T-helper 2 cell treated with Interferon-gamma antibody and Interleukin-4, amounts not matched to agents 100 ng/mL and 5 ng/mL, for 36 hours (primary cell): ENCODE measurements around the gene PTPRN2. TPM values are rescaled to one million over a fixed set of nuclear protein-coding genes. Genes with fewer than 3 reads are reported as not detected.
"Not testable (repeated sequence)": the region's sequence is repeated elsewhere in the genome, so short reads cannot be mapped to it uniquely, and the experiment has no call there.

Experiments
- intact Hi-C: fragments of 100-400 bp; cut with micrococcal nuclease; formaldehyde crosslinking; loops from one replicate; pipeline ENCODE4 v1.15.1; 2023
- total RNA-seq: library from RNA; stranded (reverse); gene quantifications from 2 replicates; pipeline ENCODE4 v1.2.3, GENCODE V29; 2022

Gene PTPRN2
- total RNA-seq, 1 donor from 2014 or later, result 5.1 TPM

DNA sequence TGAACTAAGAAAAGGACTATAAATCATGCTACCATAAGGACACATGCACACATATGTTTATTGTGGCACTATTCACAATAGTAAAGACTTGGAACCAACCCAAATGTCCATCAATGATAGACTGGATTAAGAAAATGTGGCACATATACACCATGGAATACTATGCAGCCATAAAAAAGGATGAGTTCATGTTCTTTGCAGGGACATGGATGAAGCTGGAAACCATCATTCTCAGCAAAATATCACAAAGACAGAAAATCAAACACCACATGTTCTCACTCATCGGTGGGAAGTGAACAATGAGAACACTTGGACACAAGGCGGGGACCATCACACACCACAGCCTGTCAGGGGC lies 922.0 kb downstream of the PTPRN2 start:
- intact Hi-C loops, result not testable (repeated sequence)

DNA sequence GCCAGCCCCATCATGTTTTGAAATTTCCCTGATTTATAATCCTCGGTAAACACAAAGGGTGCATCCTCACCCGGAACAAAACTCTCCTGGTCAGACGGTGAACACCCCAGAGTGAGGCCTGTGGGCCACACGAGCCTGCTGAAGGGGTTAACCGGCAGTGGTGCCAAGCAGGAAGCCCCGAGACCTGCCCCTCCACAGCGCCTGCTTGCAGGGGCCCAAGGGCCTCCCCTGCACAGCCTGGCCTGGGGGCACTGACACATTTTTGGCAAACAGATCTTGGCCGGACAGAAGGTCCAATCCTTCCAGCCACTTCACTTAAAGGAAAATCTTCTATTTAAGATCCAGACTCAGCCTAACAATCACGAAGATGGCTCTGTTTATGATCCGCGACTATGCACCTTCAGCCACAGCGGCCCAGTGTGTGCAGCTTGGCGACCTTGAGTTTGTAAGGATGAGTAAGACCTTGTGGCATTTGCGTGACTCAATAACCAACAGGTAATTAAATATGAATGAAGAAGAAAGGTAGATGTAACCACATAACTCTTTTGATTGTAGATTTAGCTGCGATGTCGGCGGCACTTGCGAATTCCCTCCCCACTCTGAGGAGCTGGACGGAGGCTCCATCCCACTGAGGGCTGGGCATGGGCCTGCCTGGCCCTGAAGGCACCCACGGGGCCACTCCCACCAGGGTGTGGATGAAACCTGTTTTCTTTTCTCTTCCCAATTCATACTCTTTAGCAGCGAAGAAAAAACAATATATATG lies 922.6 kb downstream of the PTPRN2 start:
- intact Hi-C loops, result no loop called here

DNA sequence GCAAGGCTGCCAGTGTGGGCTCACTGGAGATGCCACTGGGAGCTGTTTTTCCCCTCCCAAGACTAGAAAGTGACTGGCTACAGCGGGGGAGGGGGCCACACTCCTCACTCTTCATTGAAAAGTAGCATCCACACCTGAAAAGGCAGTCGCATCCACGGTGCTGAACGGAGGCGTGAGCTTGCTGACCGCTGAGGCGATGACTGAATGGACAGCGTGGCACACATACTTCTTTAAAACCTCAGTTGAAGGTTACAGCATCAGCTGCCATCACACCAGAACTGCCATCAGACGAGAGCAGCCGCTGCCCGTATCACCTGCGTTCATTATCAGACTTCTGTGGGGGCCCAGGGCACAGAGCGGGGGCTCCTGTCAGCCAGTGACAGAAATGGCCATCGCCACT lies 923.6 kb downstream of the PTPRN2 start:
- intact Hi-C loops, result no loop called here

DNA sequence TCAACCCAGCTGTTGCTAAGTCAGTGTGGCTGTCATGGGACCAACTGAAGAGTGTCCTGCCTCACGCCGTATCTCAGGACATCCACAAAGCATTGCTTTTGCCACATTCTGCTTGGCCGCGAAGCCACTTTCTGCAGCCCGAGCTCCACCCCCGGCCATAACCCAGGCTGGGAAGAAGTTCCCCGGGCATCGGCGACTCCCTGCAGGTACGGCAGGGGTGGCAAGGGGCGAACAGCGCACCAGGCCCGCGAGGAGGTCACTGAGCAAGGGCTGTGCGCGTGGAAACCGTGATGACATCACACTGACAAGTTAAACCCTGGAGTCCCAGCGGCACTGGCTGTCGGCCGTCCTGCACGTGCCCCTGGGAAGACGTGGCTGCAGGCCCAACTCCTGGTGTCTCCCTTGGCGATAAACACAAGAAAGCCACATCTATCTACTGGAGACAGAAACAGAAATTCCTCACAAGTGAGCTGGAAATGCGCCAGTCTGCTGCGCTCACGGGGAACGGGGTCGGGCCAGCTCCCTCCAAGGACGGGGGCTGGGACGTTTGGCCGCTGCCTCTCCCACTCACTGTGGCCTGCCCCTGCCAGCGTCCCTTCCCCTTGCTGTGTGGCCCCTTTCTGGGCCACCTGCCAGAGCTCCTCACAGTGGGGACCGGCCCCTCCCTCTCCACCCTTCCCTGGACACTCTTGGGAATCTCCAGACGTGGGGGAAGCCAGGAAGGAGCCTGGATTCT lies 924.5 kb downstream of the PTPRN2 start:
- intact Hi-C loops, result no loop called here

DNA sequence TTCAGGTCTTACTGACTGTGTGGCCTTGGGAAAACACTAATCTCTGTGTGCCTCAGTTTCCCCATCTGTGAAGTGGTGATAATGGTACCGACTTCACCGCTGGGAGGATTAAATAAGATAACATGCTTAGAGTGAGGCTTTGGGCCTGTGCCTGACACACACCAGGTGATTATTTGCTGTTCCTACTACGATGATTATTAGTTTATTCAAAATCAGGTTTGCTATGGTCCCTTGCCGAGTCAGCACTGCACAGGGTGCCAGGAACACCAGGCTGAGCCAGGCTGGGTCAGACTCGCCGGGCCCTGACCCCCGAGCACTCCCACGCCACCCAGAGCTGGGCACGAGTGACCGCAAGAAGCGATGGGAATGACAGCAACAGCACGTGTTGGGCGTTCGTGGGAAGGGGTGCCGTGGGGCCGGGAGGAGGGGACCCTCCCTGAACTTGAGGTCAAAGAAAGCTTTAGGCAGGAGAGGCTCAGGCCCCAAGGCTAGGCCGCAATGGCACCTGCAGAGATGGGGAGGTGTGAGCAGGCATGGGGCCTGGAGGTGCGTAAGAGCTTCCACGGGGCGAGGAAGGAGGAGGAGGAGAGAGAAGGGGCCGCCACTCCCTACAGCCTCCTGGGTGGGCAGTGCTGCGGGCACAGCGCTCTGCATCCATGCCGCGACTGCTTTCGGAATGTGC lies 925.4 kb downstream of the PTPRN2 start:
- intact Hi-C loops, result no loop called here

DNA sequence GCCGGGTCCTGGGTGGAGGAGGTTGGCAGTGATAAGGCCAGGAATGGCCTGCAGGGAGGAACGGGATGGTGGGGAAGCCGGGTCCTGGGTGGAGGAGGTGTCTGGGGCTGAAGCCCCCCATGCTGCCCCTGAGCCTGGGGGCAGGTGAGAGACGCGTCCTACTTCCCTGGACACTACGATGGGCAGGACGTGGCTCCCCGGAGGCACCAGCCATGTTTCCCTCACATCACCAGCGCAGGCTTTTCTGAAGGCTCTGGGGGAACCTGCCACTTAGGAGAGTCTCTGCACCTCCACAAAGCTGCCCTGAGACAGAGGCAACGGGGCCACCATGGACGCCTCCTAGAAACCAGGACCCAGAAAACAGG lies 926.0 kb downstream of the PTPRN2 start:
- intact Hi-C loops, result no loop called here

DNA sequence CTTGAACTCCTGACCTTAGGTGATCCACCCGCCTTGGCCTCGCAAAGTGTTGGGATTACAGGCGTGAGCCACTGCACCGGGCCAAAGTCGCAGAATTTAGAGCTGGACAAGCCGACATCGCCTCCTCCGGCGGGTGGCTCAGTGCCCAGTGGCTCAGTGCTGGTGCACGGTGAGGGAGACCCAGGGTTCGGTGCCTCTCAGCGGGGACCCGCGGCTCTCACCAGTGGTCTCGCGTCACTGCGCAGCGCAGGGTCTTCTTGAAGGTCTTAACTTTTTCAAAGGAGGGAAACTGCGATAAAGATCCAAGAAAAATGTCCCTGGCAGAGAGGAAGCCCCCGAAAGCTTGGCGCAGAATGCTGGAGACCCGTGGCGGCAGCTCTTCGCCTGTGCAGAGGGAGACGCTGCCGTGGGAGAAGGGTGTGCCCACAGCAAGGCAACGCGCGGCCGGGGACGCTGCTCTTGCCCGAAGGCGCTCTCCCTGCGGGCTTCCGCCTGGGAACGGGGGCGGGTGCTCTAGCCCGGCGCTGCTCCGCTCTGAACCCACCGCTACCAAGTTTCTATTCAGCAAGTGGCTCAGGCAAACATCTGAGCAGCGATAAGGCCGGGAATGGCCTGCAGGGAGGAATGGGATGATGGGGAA lies 926.5 kb downstream of the PTPRN2 start:
- intact Hi-C loops, result no loop called here

DNA sequence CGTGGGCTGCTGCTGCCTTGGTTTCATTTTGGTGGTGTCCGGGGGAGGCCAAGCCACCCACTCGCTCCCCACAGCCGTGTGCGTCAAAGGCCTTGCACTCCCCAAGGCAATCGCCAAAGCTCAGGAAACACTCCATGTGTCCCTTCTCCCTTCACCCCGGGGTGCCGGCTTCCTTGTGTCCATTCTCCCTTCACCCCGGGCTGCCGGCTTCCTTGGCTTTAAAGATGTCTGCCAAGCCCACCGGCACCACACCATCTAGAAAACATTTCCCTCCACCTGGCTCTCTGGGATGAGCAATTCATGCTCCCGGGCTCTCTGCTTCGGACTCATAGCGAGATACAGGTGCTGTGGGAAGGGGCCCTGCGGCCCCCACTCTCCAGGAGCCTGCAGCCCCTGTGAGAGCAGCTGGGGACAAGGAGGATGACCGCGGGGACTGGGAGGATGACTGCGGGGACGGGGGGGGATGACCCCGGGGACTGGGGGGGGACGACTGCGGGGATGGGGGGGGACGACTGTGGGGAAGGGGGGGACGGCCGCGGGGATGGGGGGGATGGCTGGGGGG lies 928.7 kb downstream of the PTPRN2 start:
- intact Hi-C loops, result no loop called here

DNA sequence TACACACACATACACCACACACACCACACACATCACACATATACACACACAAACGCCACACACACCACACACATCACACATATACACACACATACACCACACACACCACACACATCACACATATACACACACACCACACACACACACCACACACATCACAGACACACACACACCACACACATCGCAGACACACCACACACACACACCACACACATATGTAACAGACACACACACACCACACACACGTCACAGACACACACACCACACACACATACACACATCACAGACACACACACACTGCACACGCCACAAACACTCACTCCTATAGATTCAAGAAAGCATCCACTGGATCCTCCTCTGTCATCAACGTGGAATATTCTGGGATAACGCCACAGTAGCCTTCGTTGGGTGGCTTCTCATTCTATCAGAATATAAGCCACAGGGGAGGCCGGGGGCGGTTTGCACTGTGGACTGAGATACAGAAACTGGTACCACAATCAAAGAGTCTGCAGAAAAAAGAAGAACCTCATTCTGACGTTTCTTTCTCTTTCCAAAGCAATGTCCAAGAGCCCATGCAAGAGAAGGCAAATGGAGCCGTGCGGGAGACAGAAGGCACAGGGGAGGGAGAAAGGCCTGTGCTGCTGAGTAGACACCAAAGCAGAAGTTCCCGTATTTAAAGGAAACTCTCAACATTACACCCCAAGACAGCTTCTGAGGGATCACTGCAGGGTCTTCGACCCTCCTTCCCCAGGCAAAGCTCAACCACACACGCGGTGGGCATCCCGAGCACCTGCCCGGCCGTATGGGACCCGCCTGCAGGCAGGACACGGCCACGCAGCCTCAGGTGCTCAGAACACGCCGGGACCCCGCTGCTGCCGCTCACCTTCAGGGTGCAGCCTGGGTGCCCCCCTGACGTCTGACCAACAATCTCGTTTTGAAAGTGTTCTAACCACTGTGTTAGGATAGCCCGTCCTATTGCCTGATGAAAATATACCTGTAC lies 929.6 kb downstream of the PTPRN2 start:
- intact Hi-C loops, result no loop called here

DNA sequence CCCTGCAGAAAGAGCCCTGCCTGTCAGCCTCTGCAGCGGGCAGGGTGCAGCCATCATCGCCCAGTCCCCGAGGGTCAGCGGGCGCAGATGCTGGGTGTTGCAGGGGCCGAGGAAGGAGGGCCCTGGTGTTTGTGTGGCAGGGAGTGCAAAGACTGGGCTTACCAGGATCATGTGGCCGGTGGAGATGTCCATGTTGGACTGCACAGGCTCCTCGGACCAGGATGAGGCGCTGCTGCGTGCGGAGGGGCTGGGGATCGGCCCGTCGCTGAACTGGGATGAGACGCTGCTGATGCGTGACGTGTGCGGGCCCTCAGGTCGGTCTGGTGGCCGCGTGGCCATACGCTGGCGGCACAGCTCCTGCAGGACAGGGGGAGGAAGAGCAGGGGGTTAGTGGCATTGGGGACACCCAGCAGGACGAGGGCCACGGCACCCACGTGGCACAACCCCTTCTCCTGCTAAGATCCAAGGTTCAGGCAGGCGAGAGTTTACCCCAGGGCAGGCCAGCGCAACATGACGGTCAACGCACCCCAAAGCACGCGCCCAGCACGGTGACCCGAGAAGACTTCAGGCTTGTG lies 931.3 kb downstream of the PTPRN2 start:
- intact Hi-C loops, result no loop called here

DNA sequence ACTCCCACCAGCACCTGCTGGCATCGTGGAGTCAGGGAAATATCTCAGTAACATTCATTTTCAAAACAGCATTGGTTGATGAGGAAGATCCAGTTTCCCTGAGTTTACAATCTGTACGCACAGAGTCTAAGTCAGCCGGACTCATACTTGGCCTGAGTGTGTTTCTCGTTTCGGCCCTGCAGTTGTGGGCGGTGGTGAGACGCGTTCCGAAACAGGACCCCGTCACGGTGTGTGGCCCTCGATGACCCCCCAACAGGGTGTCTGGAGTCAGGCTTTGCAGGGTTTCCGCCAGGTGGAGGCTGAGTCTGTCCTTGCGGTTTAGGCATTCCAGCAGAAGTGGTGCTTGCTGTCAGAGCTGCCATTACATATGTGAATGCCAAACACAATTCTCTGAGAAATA lies 933.3 kb downstream of the PTPRN2 start:
- intact Hi-C loops, result no loop called here

DNA sequence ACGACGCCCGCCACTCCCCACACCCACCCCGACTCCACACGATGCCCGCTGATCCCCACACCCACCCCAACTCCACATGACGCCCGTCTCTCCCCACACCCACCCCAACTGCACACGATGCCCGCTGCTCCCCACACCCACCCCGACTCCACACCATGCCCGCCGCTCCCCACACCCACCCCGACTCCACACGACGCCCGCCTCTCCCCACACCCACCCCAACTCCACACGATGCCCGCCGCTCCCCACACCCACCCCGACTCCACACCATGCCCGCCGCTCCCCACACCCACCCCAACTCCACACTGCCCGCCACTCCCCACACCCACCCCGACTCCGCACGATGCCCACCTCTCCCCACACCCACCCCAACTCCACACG lies 933.8 kb downstream of the PTPRN2 start:
- intact Hi-C loops, result no loop called here

DNA sequence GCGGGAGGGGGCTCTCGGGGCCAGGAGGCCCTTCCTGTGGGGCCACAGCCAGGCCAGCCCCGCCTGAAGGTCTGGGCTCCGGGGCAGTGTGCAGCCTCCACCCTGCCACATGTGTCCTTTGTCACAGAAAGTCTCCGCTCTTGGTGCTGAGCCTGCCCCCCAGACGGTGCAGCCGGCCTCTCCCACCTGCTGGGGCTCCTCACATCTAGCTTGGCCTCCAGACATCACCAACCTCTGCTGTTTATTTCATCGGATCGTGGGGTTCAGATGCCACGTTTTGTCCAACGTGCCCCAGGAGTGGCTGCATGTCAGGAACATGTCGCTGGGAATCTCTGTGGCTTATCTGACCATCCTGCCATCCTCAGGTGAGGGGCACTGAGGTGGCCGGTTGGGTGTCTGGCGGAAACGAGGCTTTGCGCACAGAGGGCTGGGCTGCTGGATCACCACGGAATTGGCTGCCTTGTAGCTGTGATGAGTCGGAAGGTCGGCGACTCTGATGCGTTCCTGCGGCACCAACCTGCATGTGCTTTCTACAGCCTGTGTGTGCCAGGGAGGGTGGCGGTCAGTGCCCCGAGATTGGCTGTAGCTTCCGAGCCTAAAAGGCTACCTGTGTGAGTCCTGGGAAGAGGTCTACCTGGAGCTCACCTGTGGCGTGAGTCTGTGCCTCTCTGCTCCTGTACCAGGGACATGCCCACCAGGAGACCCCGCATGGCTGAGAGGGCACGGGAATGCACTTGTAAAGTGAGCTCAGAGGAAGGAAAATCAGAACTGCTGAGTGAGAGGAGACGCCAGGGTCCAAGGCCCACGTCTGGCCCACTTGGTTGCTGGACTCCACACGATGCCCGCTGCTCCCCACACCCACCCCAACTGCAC lies 934.4 kb downstream of the PTPRN2 start:
- intact Hi-C loops, result no loop called here

DNA sequence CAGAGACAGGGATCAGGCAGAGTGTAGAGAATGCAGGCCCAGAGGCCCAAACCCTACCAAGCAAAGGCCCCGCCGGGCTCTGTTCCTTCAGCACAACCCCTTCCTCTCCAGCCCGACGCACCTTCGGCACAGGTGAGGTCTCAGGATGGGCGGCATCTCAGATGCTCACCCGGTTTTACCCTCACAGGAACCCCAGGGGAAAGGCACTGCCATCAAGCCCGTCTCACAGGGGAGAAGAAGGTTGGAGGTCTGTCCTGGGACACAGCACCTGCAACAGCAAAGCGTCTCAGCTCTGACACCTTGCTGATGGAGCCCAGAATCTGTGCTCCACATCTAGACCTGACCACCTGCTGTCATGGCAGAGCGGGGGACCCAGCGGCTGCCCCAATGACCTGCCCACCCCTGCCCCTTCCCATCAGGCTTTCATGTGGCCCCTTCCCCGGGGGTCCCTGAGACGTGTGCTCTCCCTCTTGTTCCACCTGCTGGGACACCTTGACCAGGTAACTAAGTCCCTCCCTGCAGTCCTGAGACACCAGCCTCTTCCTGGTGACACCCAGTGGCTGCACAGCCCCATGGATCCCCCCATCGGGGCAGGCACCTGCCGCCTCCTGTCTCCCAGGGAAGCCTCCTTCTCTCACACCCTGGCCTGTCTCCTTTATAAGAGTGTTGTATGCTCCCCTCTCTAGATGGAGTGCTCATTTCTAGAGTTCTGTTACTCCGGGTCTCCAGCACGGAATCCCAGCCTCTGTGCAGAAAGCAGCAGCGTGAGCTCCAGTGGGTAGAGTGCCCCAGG lies 935.3 kb downstream of the PTPRN2 start:
- intact Hi-C loops, result no loop called here

DNA sequence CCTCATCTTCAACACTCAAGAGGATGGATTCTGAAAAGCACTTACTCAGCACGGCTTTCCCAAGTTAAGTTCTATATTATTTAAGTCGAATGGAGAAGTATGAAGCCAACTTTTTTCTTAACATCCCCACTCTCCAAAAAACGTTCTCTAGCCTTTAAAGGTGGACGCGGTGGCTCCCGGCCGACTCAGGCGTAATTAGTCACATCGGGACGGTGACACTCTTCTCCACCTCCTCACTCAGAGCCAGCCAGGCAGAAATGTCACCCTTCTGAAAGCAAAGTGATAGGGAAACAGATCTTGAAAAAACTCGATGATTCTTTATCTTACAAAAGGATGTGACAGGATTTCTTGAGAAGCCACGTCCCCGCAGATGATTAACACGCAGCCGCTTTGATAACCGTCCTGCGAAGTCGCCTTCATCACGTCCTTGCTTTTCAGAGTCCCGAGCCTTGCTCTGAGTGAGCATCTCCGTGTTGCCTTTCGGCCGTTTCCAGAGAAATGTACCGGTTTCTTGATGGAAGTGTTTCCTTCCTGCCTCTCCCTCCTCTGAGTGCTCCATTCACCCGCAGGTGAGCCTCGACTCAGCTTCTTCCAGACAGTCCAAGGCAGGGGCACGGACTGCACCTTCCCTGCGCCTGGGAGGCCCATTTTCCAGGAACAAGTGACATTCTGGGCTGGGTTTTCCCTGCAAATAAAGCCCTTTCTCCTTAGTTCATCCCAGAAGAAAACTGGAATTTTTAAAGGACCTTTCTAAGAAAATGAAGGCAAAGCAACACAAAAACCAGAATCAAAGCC lies 936.1 kb downstream of the PTPRN2 start:
- intact Hi-C loops, result no loop called here

DNA sequence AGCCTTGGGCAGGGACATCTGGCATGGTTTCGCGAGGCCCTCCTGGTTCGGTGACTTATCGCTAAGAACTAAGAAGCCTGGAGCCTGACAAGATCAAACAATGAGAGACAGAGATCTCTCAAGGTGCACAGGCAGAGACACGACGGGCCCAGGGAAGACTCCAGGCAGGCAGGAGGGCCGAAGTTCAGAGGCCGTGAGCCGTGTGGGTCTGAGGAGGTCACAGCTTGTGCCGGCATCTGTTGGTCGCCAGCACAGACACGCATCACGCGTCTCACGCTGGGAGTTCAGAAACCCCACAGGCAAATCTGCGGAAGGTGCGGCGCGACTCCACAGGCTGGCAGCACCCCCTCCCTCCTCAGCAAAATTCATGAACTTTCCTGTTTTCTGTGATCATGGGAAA lies 936.8 kb downstream of the PTPRN2 start:
- intact Hi-C loops, result no loop called here

DNA sequence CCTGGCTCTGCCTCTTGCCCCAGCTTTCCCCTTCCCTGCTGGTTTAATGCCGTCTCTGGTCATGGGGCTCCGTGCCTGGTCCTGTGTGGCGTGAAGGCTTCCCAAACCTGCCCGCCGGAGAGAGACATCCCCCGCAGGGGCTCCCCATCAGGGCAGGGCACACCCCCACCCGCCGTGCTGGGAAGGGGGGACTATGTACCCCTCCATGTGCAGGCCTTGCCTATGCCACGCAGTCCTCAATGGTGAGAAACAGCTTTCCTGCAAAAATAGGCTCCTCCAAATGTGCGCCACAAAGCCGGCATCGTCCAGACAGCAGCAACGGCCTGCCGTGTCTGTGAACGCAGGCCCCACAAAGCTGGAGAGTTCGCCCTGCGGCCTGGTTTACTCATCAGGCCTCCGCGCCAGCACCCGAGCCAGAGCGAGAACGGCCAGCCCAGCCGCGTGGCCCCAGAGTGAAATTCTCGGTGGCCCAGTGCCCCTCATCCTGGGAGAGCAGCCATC lies 937.4 kb downstream of the PTPRN2 start:
- intact Hi-C loops, result no loop called here
